Peyer's patch (tissue), 4 donors: ENCODE data around the gene ZNF827.

Experiments
- POLR2A ChIP-seq, 2 donors: fragments of 450-650 bp; IDR thresholded peaks; one replicate each; pipeline ENCODE4 v1.5.1; 2017; ENCODE audit warnings: antibody characterized with exemption in 2 of 2, mild to moderate bottlenecking in 2 of 2, moderate library complexity in 2 of 2
- TF ChIP-seq, protein P1 (sequence below), 6 experiments: fragments of 450-650 bp in 4 of 6; fragments of 200-600 bp in 2 of 6; sonication (generic) in 1 of 6; IDR thresholded peaks; one replicate each; pipeline ENCODE4 v1.5.1; 2017 to 2019; ENCODE audit warnings: antibody characterized with exemption in 6 of 6, mild to moderate bottlenecking in 3 of 6, moderate library complexity in 1 of 6

DNA sequence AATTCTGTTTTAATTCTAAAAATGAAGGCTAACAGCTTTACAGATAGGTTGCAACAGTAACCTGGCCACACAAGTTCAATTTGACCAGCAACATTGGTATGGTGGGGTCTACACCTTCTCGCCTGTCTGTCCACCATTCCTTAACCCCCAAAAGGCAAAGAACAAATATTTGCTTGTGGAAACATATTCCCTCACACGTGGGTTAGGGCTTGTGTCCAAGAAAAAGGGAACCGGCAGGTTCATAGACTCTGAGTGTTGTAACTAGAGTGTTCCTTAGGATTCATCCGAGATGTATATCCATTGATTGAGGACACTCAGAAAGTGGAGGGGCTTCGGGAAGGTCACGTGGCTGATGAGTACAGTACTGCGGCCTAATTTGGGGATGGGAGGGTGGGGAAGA is 204.6 kb downstream of the ZNF827 start:
- TF ChIP-seq, protein P1, sequence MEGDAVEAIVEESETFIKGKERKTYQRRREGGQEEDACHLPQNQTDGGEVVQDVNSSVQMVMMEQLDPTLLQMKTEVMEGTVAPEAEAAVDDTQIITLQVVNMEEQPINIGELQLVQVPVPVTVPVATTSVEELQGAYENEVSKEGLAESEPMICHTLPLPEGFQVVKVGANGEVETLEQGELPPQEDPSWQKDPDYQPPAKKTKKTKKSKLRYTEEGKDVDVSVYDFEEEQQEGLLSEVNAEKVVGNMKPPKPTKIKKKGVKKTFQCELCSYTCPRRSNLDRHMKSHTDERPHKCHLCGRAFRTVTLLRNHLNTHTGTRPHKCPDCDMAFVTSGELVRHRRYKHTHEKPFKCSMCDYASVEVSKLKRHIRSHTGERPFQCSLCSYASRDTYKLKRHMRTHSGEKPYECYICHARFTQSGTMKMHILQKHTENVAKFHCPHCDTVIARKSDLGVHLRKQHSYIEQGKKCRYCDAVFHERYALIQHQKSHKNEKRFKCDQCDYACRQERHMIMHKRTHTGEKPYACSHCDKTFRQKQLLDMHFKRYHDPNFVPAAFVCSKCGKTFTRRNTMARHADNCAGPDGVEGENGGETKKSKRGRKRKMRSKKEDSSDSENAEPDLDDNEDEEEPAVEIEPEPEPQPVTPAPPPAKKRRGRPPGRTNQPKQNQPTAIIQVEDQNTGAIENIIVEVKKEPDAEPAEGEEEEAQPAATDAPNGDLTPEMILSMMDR (IDR thresholded peaks at IDR 0.05), result no peak
- no peak for TF ChIP-seq POLR2A (IDR thresholded peaks at IDR 0.05)
